IPS DF 19.7 (cell line): Measurements from ENCODE around the gene LRMDA.

ENCODE experiments used
- DNase-seq: peaks from one replicate; pipeline ENCODE4 v3.0.0-alpha.2; 2013; ENCODE audit warnings: low read depth, low spot score

LRMDA gene

DNA sequence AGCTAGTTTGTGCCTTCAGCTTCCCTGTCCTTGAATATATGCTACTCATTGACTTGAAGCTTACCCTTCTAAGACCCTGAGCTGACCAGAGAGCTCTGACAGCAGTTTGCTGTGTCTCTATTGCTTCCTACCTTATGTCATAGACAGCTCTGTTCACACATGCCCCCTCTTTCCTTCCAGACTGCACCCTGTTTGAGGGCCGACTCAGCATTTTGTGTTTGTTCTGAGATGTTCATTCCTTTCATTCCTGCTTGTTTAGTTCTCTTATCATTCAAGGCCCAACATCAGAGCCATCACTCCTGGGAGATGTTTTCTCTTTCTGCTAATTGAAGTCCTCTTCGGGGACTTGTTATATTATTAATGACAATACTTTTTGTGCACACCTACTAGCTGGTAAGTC is 518.9 kb downstream of the LRMDA start:
- DNase-seq = no peak

DNA sequence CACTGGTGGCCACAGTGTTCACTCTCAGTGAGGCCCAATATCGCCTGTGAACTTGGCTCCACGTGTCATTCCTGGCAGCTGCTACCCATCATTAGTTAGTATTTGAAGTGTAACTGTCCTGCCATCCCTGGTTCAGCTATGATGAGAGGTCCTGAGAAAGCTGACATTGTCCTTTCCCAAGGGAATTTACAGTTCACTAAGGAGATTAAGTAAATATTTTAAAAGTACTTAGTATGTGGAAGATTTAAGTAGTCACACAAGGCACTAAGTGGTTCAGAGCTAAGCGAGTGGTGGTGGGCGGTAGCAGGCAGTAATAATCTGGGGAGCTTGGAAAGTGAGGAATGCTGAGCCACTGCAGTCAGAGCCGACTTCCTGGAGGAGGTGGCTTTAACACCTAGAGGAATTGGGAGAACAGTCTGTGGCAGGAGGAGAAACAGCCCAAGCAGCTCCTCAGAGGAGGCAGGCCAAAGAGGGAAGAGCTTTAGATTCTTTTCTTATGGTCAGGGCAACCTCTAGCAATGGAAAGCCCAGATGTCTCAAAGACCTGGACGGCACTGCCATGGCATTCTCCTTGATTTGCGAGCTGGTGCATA is 519.7 kb downstream of the LRMDA start:
- DNase-seq = no peak

GRCh38 chr10:75951627-75952026 is 520.2 kb downstream of the LRMDA start:
- DNase-seq = no peak

GRCh38 chr10:75952093-75952492 is 520.7 kb downstream of the LRMDA start:
- DNase-seq = no peak

DNA sequence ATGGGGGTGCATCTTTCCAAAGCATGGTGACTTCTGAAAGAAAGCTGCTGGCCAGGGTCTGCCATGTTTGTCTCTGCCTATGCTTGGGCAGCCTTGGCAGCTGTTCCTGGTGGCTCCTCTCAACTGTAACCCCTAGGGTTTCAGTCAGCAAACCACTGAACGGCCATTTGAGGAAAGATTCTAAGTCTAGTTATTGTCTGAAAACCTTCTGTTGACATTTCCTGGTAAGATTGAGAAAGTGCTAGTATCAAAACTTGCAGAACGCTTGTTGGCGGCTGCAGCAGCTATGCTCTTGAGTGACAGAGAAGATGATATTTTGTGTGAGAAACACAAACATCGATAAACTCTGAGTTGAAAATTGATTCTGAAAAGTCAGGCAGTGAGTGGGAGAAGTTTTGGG is 523.1 kb downstream of the LRMDA start:
- DNase-seq = no peak

GRCh38 chr10:75955973-75956502 is 524.6 kb downstream of the LRMDA start:
- DNase-seq = no peak

GRCh38 chr10:75956624-75957023 is 525.2 kb downstream of the LRMDA start:
- no peak for DNase-seq

DNA sequence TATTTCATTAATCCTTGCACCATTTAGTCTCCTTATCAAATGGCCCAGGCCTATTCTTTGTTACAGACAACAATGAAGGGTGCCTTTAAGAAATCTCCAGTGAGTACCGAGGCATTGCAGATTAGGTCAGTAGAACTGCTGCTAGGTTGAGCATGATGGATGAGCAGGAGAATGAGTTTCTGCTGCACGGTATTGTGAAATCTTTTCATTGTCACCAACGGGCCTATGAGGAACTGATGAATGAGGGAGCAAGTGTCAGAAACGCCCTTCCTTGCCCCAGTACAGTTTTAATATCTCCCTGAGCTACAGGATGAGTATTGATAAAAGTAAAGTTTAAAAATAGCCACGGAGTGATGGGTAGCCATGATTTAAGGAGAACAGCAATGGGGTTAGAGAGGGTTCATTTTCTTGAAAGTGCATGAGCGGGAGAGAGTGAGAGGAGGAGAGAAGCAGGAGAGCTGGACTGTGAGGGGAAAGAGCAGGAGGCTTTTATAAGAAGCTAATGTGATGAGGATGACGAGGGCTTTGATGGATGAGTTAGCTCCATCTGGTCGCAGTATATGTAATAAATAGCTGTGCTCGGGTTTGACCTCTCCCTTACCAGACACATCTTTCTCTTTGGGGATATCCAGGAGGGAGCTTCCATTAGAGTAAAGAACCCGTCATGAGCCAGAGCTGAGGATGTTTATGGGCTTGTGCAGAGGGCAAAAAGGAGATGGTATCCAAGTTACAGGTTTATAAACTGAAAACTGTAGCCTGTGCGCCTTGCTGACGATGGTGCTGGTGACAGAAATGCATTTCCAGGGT is 526.1 kb downstream of the LRMDA start:
- no peak for DNase-seq

- DNase-seq = no peak
Observed at GRCh38 chr10:75959209-75959608, 527.8 kb downstream of the LRMDA start.

DNA sequence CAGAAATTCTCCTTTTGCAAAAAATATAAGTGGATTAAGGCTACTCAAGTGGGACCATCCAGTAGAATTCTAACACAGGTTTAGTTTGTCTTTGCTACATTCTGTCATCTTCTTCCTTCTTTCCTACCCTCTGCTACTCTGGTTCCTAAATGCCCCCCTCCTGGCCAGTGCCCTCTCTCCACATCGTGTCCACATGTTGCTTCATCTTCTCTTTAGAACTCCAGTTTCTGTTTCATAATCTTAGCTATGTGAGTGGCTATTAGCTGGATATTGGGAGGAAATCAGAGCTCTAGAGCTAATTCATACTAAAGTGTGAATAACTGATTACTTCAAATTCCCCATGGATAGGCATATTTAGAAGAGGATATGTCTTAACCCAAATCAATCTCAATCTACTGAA is 528.5 kb downstream of the LRMDA start:
- DNase-seq = no peak

GRCh38 chr10:75962395-75963061 is 531.1 kb downstream of the LRMDA start:
- DNase-seq = no peak

DNA sequence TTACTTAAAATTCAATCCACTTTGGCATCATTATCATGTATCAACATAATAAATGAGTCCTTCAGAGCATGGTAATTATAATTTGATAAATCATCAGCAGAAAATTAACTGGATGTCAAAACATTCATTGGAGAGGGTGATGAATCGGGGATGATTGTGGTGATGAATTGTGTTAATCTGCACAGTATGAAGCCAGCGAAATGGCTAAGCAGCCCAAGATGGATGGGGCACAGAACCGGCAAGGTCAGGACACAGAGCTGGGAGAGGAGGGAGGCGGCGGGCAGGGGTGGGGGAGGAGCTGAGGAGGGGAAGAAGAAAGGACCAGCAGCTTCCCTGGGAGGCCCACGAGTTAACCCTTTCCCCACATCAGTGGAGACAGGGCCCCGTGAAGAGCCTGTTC is 536.1 kb downstream of the LRMDA start:
- DNase-seq = peak; percentile 15

- no peak for DNase-seq
Observed at GRCh38 chr10:75969031-75969430, 537.6 kb downstream of the LRMDA start.

DNA sequence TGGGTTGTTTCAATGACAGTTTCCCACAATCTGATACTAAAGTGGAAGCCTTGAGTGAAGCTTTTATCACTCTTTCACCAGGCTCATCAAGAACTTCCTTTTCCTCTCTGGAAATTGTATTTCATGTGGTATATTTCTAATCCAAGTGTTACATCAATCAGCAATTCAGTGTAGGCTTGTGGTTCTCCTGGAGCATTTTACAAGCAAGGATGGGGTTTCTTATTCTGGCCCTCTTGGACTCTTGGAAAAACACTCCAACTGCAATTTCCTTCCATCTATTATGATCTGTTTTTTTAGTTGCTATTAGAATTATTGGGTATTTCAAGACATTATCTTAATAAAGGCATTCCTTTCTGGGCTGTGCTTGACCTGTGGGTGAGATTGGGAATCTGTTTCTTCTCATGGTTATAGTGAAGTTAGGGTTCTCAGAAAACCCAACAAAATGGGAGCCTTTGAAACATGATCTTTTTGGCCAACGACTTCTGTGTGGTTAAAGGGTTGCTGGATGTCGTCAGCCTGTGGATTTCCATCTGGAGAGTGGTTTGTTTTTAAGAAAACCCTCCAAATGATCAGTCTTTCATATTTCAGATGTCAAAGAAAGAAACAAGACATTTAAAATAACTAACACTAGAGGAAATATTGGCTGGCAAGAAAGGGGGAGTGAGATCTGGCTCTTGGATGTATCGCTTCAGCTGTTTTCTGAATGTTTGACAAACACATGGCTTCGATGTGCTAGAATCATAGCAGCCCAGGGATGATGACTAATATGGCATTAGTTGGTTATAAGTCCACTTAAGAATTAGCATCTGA is 540.2 kb downstream of the LRMDA start:
- no peak for DNase-seq

- DNase-seq = no peak
Observed at GRCh38 chr10:75972491-75973276, 541.3 kb downstream of the LRMDA start.

- no peak for DNase-seq
Observed at GRCh38 chr10:75974080-75974479, 542.7 kb downstream of the LRMDA start.

DNA sequence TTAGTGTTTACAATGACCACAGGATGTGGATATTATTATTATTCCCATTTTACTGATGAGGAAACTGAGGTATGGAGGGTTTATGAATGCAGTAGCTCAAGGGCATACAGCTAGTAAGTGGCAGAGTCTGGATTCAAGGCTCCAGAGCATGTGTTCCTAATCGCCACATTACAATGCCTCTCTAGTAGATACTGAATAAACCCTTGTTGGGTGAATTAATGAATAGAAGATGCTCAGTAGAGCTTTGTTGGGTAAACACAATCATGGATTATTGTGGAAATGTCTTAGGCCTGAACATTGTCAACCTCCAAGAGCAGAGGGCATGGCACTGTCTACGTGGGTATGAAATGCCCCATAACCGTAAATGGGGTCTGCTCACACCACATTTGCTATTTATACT is 545.3 kb downstream of the LRMDA start:
- DNase-seq = no peak

DNA sequence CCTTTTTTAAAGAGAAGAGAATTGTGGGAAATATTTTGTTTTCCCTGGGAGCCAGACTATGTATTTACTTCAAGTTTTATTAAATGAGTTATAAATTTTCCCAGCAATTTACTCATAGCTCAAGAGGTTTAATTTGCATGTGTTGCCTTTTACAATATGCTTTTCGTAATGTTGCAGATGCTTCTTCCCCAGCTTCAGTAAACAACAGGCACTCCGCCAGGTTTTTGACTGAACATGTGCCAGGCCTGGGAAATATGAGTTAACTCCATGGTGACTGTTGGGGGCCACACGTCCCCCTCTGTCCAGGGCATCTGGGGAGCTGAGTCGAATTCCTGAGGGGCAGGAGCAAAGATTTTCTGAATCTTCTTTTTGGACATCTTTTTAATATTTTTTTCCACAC is 545.7 kb downstream of the LRMDA start:
- DNase-seq = no peak

GRCh38 chr10:75978213-75978612 is 546.8 kb downstream of the LRMDA start:
- DNase-seq = peak; percentile 38

GRCh38 chr10:75980419-75981002 is 549.1 kb downstream of the LRMDA start:
- no peak for DNase-seq
